ENCODE measurements around the gene SPRR3.

Gene SPRR3, protein sequence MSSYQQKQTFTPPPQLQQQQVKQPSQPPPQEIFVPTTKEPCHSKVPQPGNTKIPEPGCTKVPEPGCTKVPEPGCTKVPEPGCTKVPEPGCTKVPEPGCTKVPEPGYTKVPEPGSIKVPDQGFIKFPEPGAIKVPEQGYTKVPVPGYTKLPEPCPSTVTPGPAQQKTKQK

DNA sequence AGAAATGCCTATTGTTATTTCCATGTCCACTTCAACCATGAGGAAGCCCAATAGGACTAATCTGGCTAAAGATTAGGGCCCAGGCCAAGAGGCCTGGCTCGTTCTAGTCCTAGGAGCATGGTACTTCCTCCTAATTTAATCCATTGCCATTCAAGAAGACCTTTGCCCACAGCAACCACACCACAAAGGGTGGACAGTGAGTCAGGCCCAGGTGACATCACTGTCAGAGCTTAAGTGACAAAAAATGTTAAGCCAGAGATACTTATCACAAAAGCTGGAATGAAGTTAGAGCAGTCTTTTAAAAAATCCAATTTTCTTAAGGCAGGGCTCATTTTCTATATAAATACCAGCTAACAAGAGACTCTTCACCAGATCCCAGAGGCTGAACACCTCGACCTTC, at the start of gene SPRR3:
Gene SPRR3 (plus strand): TSS at position 368 of the 400 bp plus-strand sequence. CDS start 1,272 bp downstream, outside the sequence.
- no peaks in the 10 kb centered on the region for H3K9me3 Mint-ChIP-seq
- no peaks in the 10 kb centered on the region for H3K4me1 Mint-ChIP-seq (ENCODE audit: low read depth)

DNA sequence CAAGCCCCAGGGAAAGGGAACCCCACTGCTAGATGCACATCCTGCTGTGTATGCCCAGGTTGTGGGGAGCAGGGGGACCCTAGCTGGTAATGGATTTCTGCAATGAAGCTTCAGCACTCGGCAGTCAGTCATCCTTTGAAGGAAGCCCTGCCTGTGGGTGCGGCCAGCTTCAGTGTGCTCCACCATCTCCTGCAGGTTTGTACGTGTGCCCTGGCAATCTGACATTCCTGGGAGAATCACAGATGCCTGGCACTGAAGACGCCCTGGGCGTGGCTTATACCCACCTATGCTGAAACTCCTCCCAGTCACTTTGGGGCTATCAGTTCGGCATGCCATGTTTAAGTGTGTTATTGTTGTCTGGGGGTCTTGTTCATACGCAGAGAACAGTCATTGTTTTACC, 47.8 kb upstream of the SPRR3 start:
- no peaks in the 10 kb centered on the region for H3K36me3 Mint-ChIP-seq (ENCODE audit: low read depth)
- H3K9me3 Mint-ChIP-seq = no peaks in the 10 kb centered on the region
- no peak overlapping the region for H3K27ac Mint-ChIP-seq
- no peaks in the 10 kb centered on the region for H3K4me1 Mint-ChIP-seq (ENCODE audit: low read depth)
- intact Hi-C loops (cut with micrococcal nuclease) = no loop called here
- H3K4me3 Mint-ChIP-seq = no peak overlapping the region
- peaks cover 1% of the 10 kb centered on the region for H3K27me3 Mint-ChIP-seq

More for the DNA sequence above, at the start of gene SPRR3:
- no peak within 1 kb of the TSS for H3K4me3 Mint-ChIP-seq
- H3K36me3 Mint-ChIP-seq (ENCODE audit: low read depth) = no peaks in the 10 kb centered on the region
- intact Hi-C loops (cut with micrococcal nuclease) = no loop called here
- no peak within 1 kb of the TSS for H3K27ac Mint-ChIP-seq
- peaks cover 3% of the 10 kb centered on the region for H3K27me3 Mint-ChIP-seq

DNA sequence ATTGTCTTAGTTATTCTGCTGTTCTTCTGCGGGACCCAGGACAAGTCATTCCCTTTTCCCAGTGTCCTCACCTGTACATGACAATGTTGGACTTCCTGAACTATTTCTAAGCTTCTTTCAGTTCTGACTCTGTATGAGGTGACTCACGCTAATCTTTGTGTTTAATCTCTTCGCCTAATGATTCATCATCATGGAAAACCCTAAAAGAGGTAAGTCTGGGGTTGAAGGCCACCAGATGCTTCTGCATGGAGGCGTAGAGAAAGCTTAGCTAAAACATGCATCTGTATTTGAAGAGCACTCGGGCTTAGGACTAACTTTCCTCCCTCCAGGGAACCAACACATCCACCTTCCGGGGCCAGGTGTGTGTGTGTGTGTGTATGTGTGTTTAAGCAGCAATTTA, 47.1 kb upstream of the SPRR3 start:
- Mint-ChIP-seq H3K4me1 (ENCODE audit: low read depth) (no peaks in the 10 kb centered on the region), H3K36me3 (ENCODE audit: low read depth) (no peaks in the 10 kb centered on the region), H3K27ac (no peak overlapping the region), H3K27me3 (peaks cover 1% of the 10 kb centered on the region), H3K4me3 (no peak overlapping the region), H3K9me3 (no peaks in the 10 kb centered on the region)
- intact Hi-C loops (cut with micrococcal nuclease) = no loop called here

DNA sequence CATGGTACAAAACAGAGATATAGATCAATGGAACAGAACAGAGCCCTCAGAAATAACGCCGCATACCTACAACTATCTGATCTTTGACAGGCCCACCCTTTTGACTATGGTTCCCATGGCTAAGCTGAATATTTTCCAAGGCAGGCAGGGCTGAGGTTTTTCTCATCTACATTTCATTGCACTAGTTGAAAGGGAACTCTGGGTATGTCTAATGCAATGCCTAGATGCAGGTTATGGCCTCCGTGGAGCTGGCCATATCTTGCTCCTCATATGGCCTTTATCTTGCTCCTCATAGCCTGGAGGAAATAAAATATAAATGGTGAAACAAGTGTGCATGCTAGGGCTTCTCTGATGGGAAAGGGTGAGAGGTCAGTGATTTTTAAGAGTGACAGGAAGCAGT, 44.0 kb upstream of the SPRR3 start:
- Mint-ChIP-seq H3K27me3 (peaks cover 1% of the 10 kb centered on the region), H3K36me3 (ENCODE audit: low read depth) (no peaks in the 10 kb centered on the region), H3K9me3 (no peaks in the 10 kb centered on the region), H3K4me3 (no peak overlapping the region), H3K4me1 (ENCODE audit: low read depth) (no peaks in the 10 kb centered on the region), H3K27ac (no peak overlapping the region)
- intact Hi-C loops (cut with micrococcal nuclease) = no loop called here

DNA sequence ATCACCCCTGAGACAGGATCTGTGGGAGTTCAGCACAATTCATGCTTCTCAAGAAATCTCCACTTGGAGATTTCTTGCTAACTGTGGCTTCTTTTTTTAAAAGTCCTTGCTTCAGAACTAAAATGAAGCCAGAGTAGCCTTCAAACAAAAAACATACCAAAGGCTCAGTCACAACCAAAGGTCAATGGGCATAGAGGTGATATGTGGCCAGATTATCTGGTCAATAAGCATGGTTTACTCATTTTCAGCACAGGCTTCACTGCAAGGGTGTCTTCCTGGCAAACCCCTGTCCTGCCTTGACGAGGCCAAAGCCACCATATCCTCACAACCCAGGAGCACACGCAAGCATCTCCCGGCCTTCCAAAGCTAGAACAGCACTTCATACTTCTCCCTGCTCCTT, 42.3 kb upstream of the SPRR3 start:
- peaks cover 3% of the 10 kb centered on the region for H3K27me3 Mint-ChIP-seq
- no peak overlapping the region for H3K4me3 Mint-ChIP-seq
- intact Hi-C loops (cut with micrococcal nuclease) = no loop called here
- no peaks in the 10 kb centered on the region for H3K4me1 Mint-ChIP-seq (ENCODE audit: low read depth)
- H3K36me3 Mint-ChIP-seq (ENCODE audit: low read depth) = no peaks in the 10 kb centered on the region
- no peaks in the 10 kb centered on the region for H3K9me3 Mint-ChIP-seq
- H3K27ac Mint-ChIP-seq = no peak overlapping the region

DNA sequence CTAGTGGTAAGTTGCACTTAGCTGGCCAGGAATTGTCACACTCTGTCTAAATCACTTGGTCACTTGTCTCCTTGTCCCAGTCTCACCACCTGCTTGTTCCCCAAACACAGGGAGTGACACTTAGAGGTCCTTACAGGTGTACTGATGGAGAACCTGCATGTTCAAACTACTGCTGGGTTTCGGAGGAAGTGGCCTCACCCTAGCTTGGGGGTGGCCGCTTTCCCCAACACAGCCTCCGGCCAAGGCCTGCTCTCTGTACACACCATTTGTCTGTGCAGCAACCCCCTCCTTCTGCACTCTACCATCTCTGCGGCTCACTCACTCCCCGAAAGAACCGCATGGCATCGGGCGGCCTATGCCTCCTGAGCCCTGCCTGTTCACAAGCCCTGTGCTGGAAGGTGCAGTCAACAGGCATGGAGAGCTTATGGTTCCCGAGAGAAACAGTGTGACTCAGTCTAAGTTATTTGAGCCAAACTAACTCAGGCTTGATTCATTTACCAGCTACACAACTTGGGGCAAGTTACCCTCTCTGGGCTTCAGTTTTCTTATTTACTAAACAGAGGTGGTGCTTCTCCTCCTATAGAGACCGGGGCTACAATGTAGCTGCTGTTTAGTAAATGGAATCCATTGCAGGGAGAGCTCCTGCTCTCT, 41.6 kb upstream of the SPRR3 start:
- Mint-ChIP-seq H3K9me3 (no peaks in the 10 kb centered on the region), H3K36me3 (ENCODE audit: low read depth) (no peaks in the 10 kb centered on the region), H3K27ac (no peak overlapping the region), H3K27me3 (peaks cover 2% of the 10 kb centered on the region), H3K4me3 (no peak overlapping the region), H3K4me1 (ENCODE audit: low read depth) (no peaks in the 10 kb centered on the region)
- intact Hi-C loops (cut with micrococcal nuclease) = no loop called here

DNA sequence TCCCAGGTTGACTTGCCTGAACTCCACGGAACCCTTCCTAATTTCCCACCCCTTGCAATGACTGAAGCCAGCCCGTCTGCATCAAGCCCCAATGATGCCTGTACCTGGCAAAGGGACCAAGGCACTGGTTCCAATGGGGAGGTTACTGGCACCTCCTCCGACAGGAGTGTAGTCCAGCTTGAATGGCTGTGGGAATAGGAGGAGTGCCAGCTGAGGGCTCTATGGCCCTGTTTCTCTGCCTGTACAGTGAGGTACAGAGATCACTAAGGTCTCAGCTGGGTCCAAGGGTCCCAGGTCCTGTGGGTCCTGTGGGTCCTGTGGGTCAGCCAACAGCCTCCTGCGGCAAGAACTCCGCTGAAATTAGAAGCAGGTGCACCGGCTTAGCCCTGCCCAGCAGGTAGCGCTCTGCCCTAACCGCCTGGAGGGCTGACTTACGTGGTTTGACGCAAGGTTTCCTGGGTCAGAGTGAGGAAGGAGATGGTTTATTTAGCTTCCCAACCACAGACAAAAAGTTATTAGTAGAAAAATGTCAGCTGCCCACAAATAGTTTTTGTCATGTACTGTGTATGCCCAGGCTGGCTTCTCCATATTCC, 41.0 kb upstream of the SPRR3 start:
- Mint-ChIP-seq H3K27me3 (peaks cover 2% of the 10 kb centered on the region), H3K36me3 (ENCODE audit: low read depth) (no peaks in the 10 kb centered on the region), H3K4me1 (ENCODE audit: low read depth) (no peaks in the 10 kb centered on the region), H3K9me3 (no peaks in the 10 kb centered on the region), H3K4me3 (no peak overlapping the region), H3K27ac (no peak overlapping the region)
- intact Hi-C loops (cut with micrococcal nuclease) = no loop called here

DNA sequence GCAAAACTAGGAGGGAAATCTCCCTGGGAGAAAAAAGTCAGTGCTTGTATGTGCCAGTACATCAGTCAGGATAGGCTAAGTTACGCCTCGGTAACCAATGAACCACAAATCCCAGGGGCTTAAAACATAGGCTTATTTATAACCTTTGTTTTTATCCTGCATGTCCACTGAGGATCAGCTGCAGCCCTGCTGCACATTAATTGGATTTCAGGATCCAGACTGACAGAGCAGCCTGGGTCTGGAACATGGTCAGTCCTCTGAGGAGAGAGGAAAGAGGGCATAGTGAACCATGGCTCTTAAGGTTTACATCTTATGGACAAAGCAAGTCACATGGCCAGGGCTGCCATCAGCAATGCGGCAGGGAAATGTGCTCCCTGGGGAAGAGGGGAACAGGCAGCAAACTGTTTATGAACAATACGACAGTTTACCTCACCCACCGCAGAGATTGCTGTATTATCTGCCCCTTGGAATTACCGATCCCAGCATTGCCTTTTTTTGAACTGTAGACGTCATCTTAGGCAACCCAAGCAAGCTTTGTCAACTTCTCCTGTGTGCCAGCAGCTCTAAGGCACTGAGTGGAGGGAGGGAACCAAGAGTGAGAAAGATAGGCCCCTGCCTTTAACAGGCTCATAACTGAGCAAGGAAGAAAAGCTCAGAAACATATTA, 40.2 kb upstream of the SPRR3 start:
- H3K36me3 Mint-ChIP-seq (ENCODE audit: low read depth) = no peaks in the 10 kb centered on the region
- H3K27ac Mint-ChIP-seq = no peak overlapping the region
- intact Hi-C loops (cut with micrococcal nuclease) = no loop called here
- no peak overlapping the region for H3K4me3 Mint-ChIP-seq
- H3K4me1 Mint-ChIP-seq (ENCODE audit: low read depth) = no peaks in the 10 kb centered on the region
- H3K9me3 Mint-ChIP-seq = no peaks in the 10 kb centered on the region
- peaks cover 2% of the 10 kb centered on the region for H3K27me3 Mint-ChIP-seq

DNA sequence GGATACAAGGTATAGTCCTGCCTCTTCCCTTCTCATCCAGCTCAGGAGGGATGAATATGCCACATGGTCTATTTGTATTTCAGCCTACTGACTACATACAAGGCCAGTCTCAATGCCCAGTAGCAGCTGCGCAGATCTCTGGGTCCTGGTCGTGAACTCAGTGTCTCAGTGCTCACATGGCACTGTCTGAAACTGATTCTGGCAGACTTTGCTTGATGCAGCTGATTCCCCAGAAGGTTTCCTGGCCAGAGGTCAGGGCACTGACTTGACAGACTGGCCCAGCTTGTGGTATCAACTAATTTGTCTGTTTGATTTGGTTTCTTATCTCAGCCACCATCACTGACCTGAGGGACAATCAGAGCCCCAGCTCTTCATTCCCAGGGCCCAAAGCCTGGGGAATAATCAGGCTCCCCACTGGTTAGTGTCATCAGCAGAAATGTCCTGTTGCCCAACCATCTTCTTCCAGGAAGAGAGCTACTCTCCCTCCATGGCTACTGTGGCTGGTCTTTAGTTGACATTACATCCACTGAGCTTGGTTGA, 38.6 kb upstream of the SPRR3 start:
- Mint-ChIP-seq H3K4me1 (ENCODE audit: low read depth) (no peaks in the 10 kb centered on the region), H3K36me3 (ENCODE audit: low read depth) (no peaks in the 10 kb centered on the region), H3K9me3 (no peaks in the 10 kb centered on the region), H3K27me3 (peaks cover 5% of the 10 kb centered on the region), H3K27ac (no peak overlapping the region), H3K4me3 (no peak overlapping the region)
- intact Hi-C loops (cut with micrococcal nuclease) = no loop called here

DNA sequence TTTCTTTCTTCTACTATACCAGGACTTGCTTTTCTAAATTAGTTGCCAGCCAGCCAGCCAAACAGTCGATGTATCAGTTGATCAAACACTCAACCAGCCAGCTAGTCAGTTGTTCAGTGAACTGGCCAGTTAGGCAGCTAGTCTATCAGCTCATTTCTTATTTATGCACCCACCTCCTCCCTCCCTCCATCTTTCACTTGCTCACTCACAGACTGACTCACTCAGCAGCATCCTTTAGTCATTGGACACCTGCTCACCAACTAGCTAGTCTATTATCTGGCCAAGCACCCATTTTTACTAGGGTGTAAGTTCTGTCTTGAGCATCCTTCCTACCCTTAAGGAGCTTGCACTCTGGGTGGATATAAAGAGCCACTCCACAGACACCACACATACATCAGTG, 37.0 kb upstream of the SPRR3 start:
- Mint-ChIP-seq H3K27me3 (peaks cover 5% of the 10 kb centered on the region), H3K27ac (no peak overlapping the region)

DNA sequence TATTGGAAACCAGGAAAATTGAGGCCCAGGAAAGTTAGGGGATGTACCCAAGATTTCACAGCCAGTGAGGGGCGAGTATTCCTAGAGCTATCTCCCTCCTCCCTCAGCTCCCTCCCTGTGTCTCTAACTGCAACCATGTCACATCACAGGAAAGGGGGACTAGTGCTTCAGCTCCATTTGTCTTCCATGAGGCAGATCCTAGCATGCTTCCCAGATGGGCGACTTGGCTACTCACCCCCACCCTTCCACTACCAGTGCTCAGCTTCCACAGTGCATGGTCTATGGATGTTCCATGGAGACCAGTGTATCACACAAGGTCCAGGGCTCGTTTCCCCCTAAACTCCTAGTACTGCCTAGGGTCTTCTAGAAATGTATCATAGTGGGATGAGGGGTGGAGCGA, 35.7 kb upstream of the SPRR3 start:
- H3K4me3 Mint-ChIP-seq = no peak overlapping the region
- no peaks in the 10 kb centered on the region for H3K9me3 Mint-ChIP-seq
- no peaks in the 10 kb centered on the region for H3K36me3 Mint-ChIP-seq (ENCODE audit: low read depth)
- H3K27me3 Mint-ChIP-seq = peaks cover 5% of the 10 kb centered on the region
- no peaks in the 10 kb centered on the region for H3K4me1 Mint-ChIP-seq (ENCODE audit: low read depth)
- intact Hi-C loops (cut with micrococcal nuclease) = no loop called here
- H3K27ac Mint-ChIP-seq = no peak overlapping the region

More for the DNA sequence above, 37.0 kb upstream of the SPRR3 start:
- Mint-ChIP-seq H3K9me3 (no peaks in the 10 kb centered on the region), H3K36me3 (ENCODE audit: low read depth) (no peaks in the 10 kb centered on the region), H3K4me3 (no peak overlapping the region), H3K4me1 (ENCODE audit: low read depth) (no peaks in the 10 kb centered on the region)
- intact Hi-C loops (cut with micrococcal nuclease) = no loop called here

DNA sequence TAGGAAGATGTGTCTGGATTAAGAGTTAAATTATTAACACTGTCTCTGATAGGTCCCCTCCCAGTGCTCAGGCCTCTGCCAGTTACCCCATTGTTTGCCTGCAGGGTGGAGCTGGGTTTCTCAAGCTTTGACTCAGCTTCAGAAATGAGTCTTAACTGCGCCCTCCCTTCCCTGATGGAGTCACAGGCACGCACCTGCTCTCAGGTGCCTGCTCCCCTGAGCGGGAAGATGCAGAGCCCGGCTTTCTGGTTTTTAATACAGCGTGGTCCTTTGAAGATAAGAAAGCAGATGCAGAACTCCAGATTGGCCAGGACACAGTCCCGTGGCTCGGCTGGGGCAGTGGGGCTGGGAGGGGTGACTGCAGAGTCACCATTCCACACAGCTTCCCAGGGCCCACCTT, 34.3 kb upstream of the SPRR3 start:
- H3K27ac Mint-ChIP-seq = no peak overlapping the region
- H3K36me3 Mint-ChIP-seq (ENCODE audit: low read depth) = no peaks in the 10 kb centered on the region
- no peaks in the 10 kb centered on the region for H3K9me3 Mint-ChIP-seq
- intact Hi-C loops (cut with micrococcal nuclease) = no loop called here
- H3K4me3 Mint-ChIP-seq = no peak overlapping the region
- H3K4me1 Mint-ChIP-seq (ENCODE audit: low read depth) = no peaks in the 10 kb centered on the region
- peaks cover 5% of the 10 kb centered on the region for H3K27me3 Mint-ChIP-seq

DNA sequence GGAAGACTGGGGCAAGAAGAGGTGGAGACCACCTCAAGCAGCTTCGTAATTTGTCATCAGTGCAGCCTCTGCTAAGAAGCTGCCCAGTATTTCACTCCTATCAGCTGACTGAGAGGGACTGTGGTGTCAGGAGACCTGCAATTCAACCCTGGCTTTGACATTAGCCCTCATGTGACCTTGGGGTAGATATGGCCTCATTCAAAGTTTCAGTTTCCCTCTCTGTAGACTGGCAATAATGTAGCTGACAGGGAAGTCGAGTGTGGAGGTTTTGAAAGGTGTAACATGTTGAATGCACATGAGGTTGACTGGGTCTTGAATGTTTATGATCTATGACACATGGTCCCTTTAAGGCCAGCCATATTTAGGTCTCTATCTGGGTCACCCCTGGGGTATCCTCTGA, 33.3 kb upstream of the SPRR3 start:
- peaks cover 5% of the 10 kb centered on the region for H3K27me3 Mint-ChIP-seq
- intact Hi-C loops (cut with micrococcal nuclease) = no loop called here

DNA sequence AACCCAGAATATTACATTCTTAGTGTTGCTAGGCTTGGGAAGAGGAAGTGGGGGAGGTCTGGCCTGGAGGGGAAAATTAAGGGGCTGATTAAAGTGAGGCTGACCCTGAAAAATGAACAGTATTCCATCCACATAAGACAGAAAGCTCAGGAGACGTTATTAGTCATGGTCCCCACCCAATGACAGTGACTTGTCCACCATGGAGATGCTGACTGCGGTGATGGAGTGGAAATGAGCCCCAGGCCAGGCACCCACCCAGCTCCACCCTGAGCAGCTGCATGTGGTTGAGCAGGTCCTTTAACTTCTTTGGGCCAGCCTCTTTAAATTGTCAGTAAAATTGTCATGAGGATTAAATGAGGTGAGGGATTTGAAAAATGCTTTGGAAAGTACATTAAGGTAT, 32.5 kb upstream of the SPRR3 start:
- Mint-ChIP-seq H3K27me3 (peaks cover 4% of the 10 kb centered on the region), H3K4me1 (ENCODE audit: low read depth) (no peaks in the 10 kb centered on the region), H3K9me3 (no peaks in the 10 kb centered on the region), H3K27ac (no peak overlapping the region), H3K4me3 (no peak overlapping the region), H3K36me3 (ENCODE audit: low read depth) (no peaks in the 10 kb centered on the region)
- intact Hi-C loops (cut with micrococcal nuclease) = no loop called here

More for the DNA sequence above, 33.3 kb upstream of the SPRR3 start:
- Mint-ChIP-seq H3K4me3 (no peak overlapping the region), H3K4me1 (ENCODE audit: low read depth) (no peaks in the 10 kb centered on the region), H3K9me3 (no peaks in the 10 kb centered on the region), H3K27ac (no peak overlapping the region), H3K36me3 (ENCODE audit: low read depth) (no peaks in the 10 kb centered on the region)

Measured in dendritic cell treated with granulocyte-macrophage colony-stimulating factor and Interleukin-4, amounts not matched to agents 40 ng/mL and 50 ng/mL, for 4 days (primary cell).